Stimulated activated CD4-positive, alpha-beta T cell treated with anti-CD3 and anti-CD28 coated beads, Interleukin-1b, Interleukin-23, amount 100 ng/mL, for 24 hours (primary cell): Measurements from ENCODE around the gene TNK2.

ENCODE experiments used
- DNase-seq, 4 experiments: peaks; one replicate each; pipeline ENCODE4 v3.0.0-alpha.2; 2020; ENCODE audit warnings: low read depth in 4 of 4, low spot score in 1 of 4

Gene TNK2

GRCh38 chr3:195886181-195887141 lies 21.9 kb downstream of the TNK2 start:
- no peak for DNase-seq

GRCh38 chr3:195885036-195885891 lies 23.1 kb downstream of the TNK2 start:
- no peak for DNase-seq

DNA sequence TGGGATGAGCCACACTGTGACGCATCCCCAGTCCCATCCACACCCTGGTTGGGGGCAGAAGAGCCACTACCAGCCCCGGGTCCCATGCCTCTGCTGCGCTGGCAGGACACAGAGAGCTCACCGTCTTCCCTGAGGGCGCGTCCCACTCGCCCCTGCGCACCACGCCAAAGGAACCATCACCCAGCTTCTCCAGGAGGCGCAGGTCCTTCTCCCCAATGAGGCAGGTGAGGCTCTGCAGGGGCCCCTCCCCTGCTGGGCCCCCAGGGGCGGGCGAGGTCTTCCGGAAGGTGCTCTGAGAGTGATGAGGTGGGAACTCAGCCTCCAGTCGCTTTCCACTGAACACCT lies 23.7 kb downstream of the TNK2 start:
- DNase-seq: no peak

GRCh38 chr3:195883801-195884200 lies 24.6 kb downstream of the TNK2 start:
- no peak for DNase-seq

- DNase-seq: no peak
Measured at GRCh38 chr3:195883160-195883559, 25.2 kb downstream of the TNK2 start.

DNA sequence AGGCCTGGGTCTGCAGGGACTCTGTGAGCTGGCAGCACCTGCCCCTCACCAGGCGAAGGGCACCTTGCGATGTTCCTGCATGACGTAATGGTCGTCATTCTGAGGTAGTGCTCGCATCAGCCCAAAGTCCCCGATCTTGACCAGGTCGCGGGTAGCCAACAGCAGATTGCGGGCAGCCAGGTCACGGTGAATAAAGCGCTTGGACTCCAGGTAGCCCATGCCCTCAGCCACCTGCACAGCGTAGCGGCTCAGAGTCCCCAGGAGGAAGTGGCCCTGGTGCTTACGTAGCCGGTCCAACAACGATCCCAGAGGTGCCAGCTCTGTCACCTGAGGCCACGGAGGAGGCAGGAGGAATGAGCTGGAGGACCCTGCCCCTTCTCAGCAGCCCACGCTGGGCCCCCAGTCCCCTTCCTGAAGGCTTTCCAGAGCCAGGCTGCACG lies 26.3 kb downstream of the TNK2 start:
- DNase-seq: no peak

- no peak for DNase-seq
Measured at GRCh38 chr3:195881276-195881988, 26.9 kb downstream of the TNK2 start.

DNA sequence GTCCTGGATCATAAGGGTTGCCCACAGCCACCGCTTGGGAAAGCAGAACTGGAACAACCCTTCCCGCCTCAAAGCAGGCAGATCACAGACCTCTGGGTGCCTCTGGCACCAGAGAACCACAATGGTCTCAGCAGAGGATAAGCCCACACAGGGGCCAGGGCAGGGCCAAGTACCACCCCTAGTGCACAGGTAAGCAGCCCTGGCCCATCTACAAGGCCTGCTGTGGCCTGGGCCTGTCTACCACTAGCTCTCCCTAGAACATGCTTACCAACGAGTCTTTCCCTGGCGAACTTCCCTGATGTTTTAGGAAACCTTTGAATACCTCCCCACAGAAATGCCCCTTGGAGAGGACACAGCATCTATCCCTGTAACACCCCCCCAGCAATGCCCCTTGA lies 28.3 kb downstream of the TNK2 start:
- no peak for DNase-seq

DNA sequence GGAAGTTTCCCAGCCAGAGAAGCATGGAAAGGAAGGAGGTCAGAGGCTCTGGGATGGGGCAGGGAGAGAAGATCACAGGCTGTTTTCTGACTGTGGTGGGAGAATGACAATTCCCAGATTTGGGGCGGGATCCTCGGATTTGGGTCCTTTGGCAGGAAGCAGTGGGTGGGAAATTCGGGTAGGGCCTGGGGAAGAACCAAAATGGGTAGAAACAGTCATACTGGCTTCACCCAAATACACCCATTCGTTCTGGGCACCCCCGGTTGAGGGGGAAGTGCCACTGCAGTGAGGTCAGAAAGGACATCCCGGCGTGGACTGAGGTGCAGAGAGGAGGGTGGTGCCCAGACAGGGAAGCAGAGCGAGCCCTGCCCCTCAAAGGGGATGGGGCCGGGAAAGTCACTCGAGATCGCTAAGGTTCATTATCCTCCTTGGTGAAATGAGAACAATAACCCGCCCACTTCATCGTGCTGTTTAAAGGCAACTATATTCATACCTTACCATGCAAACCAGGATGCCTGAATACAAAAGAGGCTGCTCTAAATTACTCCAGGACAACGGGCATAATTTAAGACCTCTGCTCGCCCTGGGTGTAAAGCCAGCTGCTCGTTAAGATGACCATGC lies 28.8 kb downstream of the TNK2 start:
- DNase-seq: no peak

- no peak for DNase-seq
Measured at GRCh38 chr3:195878424-195879274, 29.7 kb downstream of the TNK2 start.

GRCh38 chr3:195877767-195878423 lies 30.5 kb downstream of the TNK2 start:
- DNase-seq: no peak

- DNase-seq: no peak
Measured at GRCh38 chr3:195877136-195877715, 31.1 kb downstream of the TNK2 start.

GRCh38 chr3:195876297-195877064 lies 31.9 kb downstream of the TNK2 start:
- no peak for DNase-seq

GRCh38 chr3:195875482-195876236 lies 32.7 kb downstream of the TNK2 start:
- DNase-seq: no peak

GRCh38 chr3:195873971-195874370 lies 34.4 kb downstream of the TNK2 start:
- DNase-seq: no peak

GRCh38 chr3:195873281-195873887 lies 35.0 kb downstream of the TNK2 start:
- DNase-seq: no peak

DNA sequence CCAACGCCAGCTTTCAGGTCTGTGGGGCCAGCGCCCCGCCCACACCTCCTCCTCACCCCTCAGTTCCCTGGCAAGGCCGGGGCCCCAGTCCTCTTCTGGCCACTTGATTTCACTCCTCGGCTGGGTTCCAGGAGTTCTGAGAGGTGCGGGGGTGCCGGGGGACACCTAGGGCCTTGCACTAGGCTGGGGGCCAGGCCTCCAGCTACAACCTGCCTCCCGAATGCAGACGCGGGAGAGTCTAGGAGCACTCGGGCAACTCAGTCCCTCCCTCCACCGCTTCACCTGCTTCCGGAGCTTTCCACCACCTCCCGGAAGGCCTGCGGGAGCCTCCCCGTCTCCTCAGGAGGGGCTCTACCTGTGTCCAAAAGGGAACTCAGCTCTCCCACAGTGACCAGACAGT lies 35.6 kb downstream of the TNK2 start:
- no peak for DNase-seq
